Measurements from ENCODE around the gene LRRC8E. TPM values are rescaled to one million over a fixed set of nuclear protein-coding genes. Genes with fewer than 3 reads are reported as not detected.

The LRRC8E gene
- total and polyA plus RNA-seq, 2 of the 8 experiments (the other 6 are each of a cell fraction or from before 2014, with no cell fraction given), result 2.7 to 2.9 TPM

DNA sequence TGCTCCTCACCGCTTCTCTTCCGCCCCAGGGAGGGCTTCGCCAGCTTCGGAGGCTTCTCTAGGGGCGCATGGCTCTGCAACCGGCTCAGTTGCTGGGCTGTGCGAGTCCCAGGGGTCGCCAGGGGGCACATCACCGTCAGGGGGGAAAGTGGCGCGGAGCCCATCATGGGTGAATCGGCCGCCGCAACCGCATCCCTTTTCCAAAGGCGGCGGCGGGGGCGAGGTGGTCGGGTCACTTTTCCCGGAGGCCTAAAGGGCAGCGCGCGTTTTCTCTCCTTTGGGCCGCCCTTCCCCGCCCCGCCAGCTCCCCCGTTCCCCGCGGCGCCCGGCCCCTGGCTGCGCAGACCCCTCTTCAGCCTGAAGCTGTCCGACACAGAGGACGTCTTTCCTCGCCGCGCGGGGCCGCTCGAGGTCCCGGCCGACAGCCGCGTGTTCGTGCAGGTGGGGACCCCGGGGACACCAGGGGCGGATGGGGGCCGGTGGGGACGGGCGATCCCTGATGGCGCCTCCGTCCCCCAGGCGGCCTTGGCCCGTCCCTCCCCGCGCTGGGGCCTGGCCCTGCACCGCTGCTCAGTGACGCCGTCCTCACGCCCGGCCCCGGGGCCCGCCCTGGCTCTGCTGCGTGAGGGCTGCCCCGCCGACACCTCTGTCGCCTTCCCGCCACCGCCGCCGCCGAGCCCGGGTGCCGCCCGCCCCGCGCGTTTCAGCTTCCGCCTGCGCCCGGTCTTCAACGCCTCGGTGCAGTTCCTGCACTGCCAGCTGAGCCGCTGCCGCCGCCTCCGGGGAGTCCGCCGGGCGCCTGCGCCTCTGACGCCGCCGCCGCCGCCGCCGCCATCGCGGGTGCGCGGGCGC is 28.0 kb downstream of the LRRC8E start (continued):
- TF ChIP-seq MAFK (IDR thresholded peaks at IDR 0.05; ENCODE audit: low read depth, low read length), result no peak
- TF ChIP-seq SIN3A (conservative IDR thresholded peaks at IDR 0.05 in 1 of 2, IDR thresholded peaks at IDR 0.05 in 1 of 2; ENCODE audit: low read depth in 1 of 2, low read length in 2 of 2), result no peak
- TF ChIP-seq EP300 (IDR thresholded peaks at IDR 0.05; ENCODE audit: borderline replicate concordance in 1 of 2, low read depth in 2 of 2, low read length in 2 of 2), result 0 out of 3 replicates have a peak, but pooled peaks of 1 of the 2 experiments have one; percentile 13
- no peak for TF ChIP-seq KDM1A (IDR thresholded peaks at IDR 0.05; ENCODE audit: borderline replicate concordance, low read length)
- TF ChIP-seq, protein P1, sequence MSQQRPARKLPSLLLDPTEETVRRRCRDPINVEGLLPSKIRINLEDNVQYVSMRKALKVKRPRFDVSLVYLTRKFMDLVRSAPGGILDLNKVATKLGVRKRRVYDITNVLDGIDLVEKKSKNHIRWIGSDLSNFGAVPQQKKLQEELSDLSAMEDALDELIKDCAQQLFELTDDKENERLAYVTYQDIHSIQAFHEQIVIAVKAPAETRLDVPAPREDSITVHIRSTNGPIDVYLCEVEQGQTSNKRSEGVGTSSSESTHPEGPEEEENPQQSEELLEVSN (IDR thresholded peaks at IDR 0.05), result peak; percentile 90
- peak; percentile 43 for TF ChIP-seq EZH2 (IDR thresholded peaks at IDR 0.05; ENCODE audit: low read depth, low read length, severe bottlenecking)
- no peak for TF ChIP-seq TAF7 (optimal IDR thresholded peaks at IDR 0.05; ENCODE audit: borderline replicate concordance, low read depth, low read length)
- TF ChIP-seq ASH2L (IDR thresholded peaks at IDR 0.05; ENCODE audit: low read length), result peak; percentile 8
- TF ChIP-seq RAD21 (IDR thresholded peaks at IDR 0.05 in 1 of 2, conservative IDR thresholded peaks at IDR 0.05 in 1 of 2; ENCODE audit: low read depth in 2 of 2, low read length in 2 of 2), result no peak; a peak in 1 of 4 replicates
- peak; percentile 64; the same call in 1 of the 2 replicates for TF ChIP-seq GABPA (IDR thresholded peaks at IDR 0.05; ENCODE audit: borderline replicate concordance, insufficient read depth, low read length)

Measured in H1 (cell line).